Fibroblast of pulmonary artery (primary cell): ENCODE results near the gene SLC1A7.

ENCODE experiments used
- DNase-seq: peaks from one replicate; pipeline ENCODE4 v3.0.0-alpha.2; 2010; ENCODE audit warnings: low read depth
- H3K4me3 ChIP-seq: replicated peaks from 2 replicates; pipeline ENCODE4 v1.5.1; 2011; ENCODE audit warnings: low read depth, mild to moderate bottlenecking, control low read depth, low read length, moderate library complexity
- CTCF ChIP-seq: IDR thresholded peaks from 2 replicates; pipeline ENCODE4 v1.5.1; 2011; ENCODE audit warnings: mild to moderate bottlenecking, control low read depth, low read length, inconsistent platforms; ENCODE audit errors: missing control alignments

Gene SLC1A7

GRCh38 chr1:53075761-53076163 is 66.7 kb downstream of the SLC1A7 start:
- no peak for TF ChIP-seq CTCF
- H3K4me3 ChIP-seq, result no peak overlapping the region
- DNase-seq, result no peak

GRCh38 chr1:53075206-53075605 is 67.2 kb downstream of the SLC1A7 start:
- no peak overlapping the region for H3K4me3 ChIP-seq
- no peak for TF ChIP-seq CTCF
- no peak for DNase-seq

GRCh38 chr1:53074313-53075154 is 67.9 kb downstream of the SLC1A7 start:
- no peak for DNase-seq
- no peak overlapping the region for H3K4me3 ChIP-seq
- no peak for TF ChIP-seq CTCF

- H3K4me3 ChIP-seq, result no peak overlapping the region
- TF ChIP-seq CTCF, result no peak
- DNase-seq, result no peak
Observed at GRCh38 chr1:53073868-53074311, 68.5 kb downstream of the SLC1A7 start.

- no peak overlapping the region for H3K4me3 ChIP-seq
- no peak for DNase-seq
- no peak for TF ChIP-seq CTCF
Observed at GRCh38 chr1:53073287-53073686, 69.2 kb downstream of the SLC1A7 start.

- no peak for TF ChIP-seq CTCF
Observed at GRCh38 chr1:53071915-53072314, 70.5 kb downstream of the SLC1A7 start.

More at GRCh38 chr1:53071915-53072314, 70.5 kb downstream of the SLC1A7 start:
- no peak overlapping the region for H3K4me3 ChIP-seq
- no peak for DNase-seq
